ENCODE results near the gene SIAE. TPM values are rescaled to one million over a fixed set of nuclear protein-coding genes. Genes with fewer than 3 reads are reported as not detected.

Gene SIAE
- total and polyA plus RNA-seq, 4 donors = 6.9 to 24.8 (median 13.2) TPM

DNA sequence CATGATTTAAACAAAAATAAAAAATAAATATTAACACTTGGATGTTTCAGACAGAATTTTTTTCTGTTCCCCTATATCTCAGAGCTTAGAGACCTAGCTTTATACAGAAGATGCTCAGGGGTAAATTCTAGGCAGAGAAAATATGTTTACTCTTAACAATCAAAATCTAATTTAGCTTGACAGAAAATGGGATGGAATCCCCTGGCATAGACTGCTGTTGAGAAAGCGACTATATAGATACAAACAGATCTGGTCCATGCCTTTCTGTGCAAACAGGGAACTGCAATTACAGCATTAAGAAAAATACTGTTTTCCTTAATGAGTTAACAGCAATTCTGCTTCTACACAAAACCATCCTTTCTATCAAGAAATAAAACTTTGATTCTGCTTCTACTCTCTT is 14.6 kb downstream of the SIAE start:
- 86 to 94% methylated on average over 1 of the region's 1 CpG for WGBS, 2 donors
- intact Hi-C loops (cut with DNase I) = no loop called here
- no peaks in the 10 kb centered on the region for H3K9me3 ChIP-seq (ENCODE audit: control insufficient read depth, low read length)

DNA sequence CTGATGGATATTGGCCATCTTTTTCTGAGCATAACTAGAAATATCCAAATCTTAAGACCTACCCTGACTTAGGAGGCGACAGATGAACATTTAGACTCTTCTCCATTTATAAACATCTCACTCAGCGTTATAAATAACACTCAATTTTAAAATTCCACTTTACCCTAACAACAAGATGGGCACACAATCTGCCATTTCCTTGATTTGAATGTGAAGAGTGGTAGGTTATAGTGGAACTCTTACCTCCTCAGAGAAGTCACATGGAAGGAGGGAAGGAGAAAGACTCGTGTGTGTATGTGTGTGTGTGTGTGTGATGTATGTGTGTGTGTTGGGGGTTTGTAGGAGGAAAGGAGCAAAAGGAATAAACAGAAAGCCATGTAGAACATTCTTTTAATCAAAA is 15.0 kb downstream of the SIAE start:
- Histone ChIP-seq H3K4me1 (ENCODE audit: control insufficient read depth in 1 of 2, insufficient read depth in 2 of 2, low read length in 2 of 2) (no peaks in the 10 kb centered on the region), H3K4me3 (ENCODE audit: low read length in 2 of 2) (no peak overlapping the region), H3K27me3 (ENCODE audit: control insufficient read depth in 1 of 2, insufficient read depth in 2 of 2, low read length in 1 of 2) (no peaks in the 10 kb centered on the region), H3K36me3 (ENCODE audit: control insufficient read depth in 1 of 2, insufficient read depth in 2 of 2, low read length in 1 of 2) (peaks cover 0 to 2% of the 10 kb centered on the region in 2 donors), H3K27ac (ENCODE audit: low read depth in 1 of 2, low read length in 2 of 2) (no peak overlapping the region), H3K9me3 (ENCODE audit: control insufficient read depth, low read length) (no peaks in the 10 kb centered on the region)
- DNase-seq (no peak), ATAC-seq (ENCODE audit: low FRiP score) (no peak)
- 86 to 90% methylated on average over 3 of the region's 3 CpGs for WGBS, 2 donors
- intact Hi-C loops (cut with DNase I) = no loop called here

More for the DNA sequence above, 14.6 kb downstream of the SIAE start:
- Histone ChIP-seq H3K4me1 (ENCODE audit: control insufficient read depth in 1 of 2, insufficient read depth in 2 of 2, low read length in 2 of 2) (no peaks in the 10 kb centered on the region), H3K36me3 (ENCODE audit: control insufficient read depth in 1 of 2, insufficient read depth in 2 of 2, low read length in 1 of 2) (peaks cover 0 to 2% of the 10 kb centered on the region in 2 donors), H3K27ac (ENCODE audit: low read depth in 1 of 2, low read length in 2 of 2) (no peak overlapping the region), H3K4me3 (ENCODE audit: low read length in 2 of 2) (no peak overlapping the region), H3K27me3 (ENCODE audit: control insufficient read depth in 1 of 2, insufficient read depth in 2 of 2, low read length in 1 of 2) (no peaks in the 10 kb centered on the region)
- ATAC-seq (ENCODE audit: low FRiP score) = no peak
- no peak for DNase-seq

DNA sequence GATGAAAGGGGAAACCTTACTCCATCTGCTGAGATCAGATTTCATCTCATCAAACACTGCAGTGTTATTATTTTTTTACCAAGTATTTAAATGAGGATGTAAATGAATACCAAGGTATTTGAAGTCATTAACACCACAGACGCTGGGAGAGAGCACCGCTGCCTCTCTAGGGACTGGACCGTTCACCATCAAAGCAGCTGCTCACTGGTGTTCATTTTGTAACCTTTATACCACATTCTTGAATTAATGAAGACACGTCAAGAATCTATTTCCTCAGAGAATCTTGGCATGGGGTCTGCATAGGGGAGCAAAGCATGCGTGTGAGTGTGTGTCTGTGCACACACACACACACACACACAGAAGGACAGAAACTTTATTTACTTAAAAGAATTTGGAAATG is 15.6 kb downstream of the SIAE start:
- Histone ChIP-seq H3K27ac (ENCODE audit: low read depth in 1 of 2, low read length in 2 of 2) (no peak overlapping the region), H3K9me3 (ENCODE audit: control insufficient read depth, low read length) (no peaks in the 10 kb centered on the region), H3K36me3 (ENCODE audit: control insufficient read depth in 1 of 2, insufficient read depth in 2 of 2, low read length in 1 of 2) (peaks cover 0 to 2% of the 10 kb centered on the region in 2 donors), H3K4me3 (ENCODE audit: low read length in 2 of 2) (no peak overlapping the region), H3K27me3 (ENCODE audit: control insufficient read depth in 1 of 2, insufficient read depth in 2 of 2, low read length in 1 of 2) (no peaks in the 10 kb centered on the region), H3K4me1 (ENCODE audit: control insufficient read depth in 1 of 2, insufficient read depth in 2 of 2, low read length in 2 of 2) (no peaks in the 10 kb centered on the region)
- 88 to 90% methylated on average over 5 of the region's 5 CpGs for WGBS, 2 donors
- intact Hi-C loops (cut with DNase I) = no loop called here
- DNase-seq (no peak), ATAC-seq (ENCODE audit: low FRiP score) (no peak)

DNA sequence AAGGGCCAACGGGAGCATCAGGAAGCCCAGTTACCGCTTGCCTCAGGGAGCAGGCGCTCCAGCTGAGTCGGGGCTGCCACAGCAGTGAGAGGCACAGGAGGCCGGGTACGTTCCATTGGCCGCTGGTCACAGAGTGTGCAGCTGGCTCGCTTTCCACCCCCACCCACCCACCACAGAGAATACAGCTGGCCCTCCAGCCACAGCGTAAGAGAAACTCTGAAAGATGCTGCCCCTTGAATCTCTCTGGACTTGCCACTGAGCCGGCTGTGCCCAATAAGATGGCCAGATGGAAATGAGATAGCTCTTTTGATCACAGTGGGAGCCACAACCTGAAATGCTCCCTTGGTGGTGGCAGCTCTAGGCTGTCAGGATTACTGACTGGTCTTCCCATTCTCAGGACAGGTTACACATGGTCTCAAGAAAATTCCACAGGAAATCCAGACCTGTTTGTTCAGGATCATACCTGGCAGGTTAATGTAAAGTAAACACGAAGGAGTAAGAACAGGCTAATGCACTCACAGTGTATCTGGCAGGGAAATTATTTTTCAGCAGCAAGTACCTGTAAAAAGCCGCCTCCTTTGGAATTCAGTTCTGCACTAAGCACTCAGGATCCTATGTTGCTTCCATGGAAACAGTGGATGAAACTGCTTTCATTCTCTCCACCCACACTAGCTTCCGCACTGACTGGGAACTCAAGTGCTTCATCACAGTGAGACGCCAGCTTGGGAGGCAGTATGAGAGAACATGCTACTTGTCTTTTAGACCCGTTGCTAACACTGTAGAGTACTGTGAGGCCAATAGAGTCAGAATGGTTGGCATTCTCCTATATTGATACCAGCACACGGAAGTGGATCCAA is 16.5 kb downstream of the SIAE start:
- Histone ChIP-seq H3K4me1 (ENCODE audit: control insufficient read depth in 1 of 2, insufficient read depth in 2 of 2, low read length in 2 of 2) (no peaks in the 10 kb centered on the region), H3K4me3 (ENCODE audit: low read length in 2 of 2) (no peak overlapping the region), H3K27me3 (ENCODE audit: control insufficient read depth in 1 of 2, insufficient read depth in 2 of 2, low read length in 1 of 2) (no peaks in the 10 kb centered on the region), H3K27ac (ENCODE audit: low read depth in 1 of 2, low read length in 2 of 2) (no peak overlapping the region), H3K36me3 (ENCODE audit: control insufficient read depth in 1 of 2, insufficient read depth in 2 of 2, low read length in 1 of 2) (peaks cover 0 to 2% of the 10 kb centered on the region in 2 donors), H3K9me3 (ENCODE audit: control insufficient read depth, low read length) (no peaks in the 10 kb centered on the region)
- intact Hi-C loops (cut with DNase I) = no loop called here
- DNase-seq (no peak), ATAC-seq (ENCODE audit: low FRiP score) (no peak)
- 70% methylated on average over 16 of the region's 16 CpGs for WGBS, 2 donors

DNA sequence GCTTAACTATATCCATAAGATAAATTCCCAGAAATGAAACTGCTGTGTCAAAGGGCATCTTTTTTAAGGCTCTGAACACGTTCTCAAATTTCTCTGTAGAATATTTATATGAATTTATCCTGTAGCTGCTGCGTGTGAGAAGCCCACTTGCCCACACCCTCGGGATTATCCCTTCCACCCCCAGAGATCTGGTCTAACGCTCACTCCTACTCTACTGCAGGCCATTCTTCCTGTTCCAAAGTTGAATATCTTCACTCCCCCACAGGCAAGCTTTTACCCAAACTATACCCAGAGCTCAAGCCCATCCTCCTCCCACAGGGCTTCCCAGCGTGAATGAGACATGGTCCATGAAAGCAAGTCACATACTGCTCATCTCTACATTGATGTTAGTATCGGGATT is 24.9 kb downstream of the SIAE start:
- H3K27ac ChIP-seq (ENCODE audit: low read depth in 1 of 2, low read length in 2 of 2) = no peak overlapping the region
- H3K9me3 ChIP-seq (ENCODE audit: control insufficient read depth, low read length) = no peaks in the 10 kb centered on the region
- DNase-seq (no peak), ATAC-seq (ENCODE audit: low FRiP score) (no peak)
- H3K4me3 ChIP-seq (ENCODE audit: low read length in 2 of 2) = no peak overlapping the region
- 79% methylated on average over 6 of the region's 6 CpGs for WGBS, 2 donors
- peaks cover 0 to 1% of the 10 kb centered on the region in 2 donors for H3K4me1 ChIP-seq (ENCODE audit: control insufficient read depth in 1 of 2, insufficient read depth in 2 of 2, low read length in 2 of 2)
- H3K36me3 ChIP-seq (ENCODE audit: control insufficient read depth in 1 of 2, insufficient read depth in 2 of 2, low read length in 1 of 2) = peaks cover 0 to 2% of the 10 kb centered on the region in 2 donors
- intact Hi-C loops (cut with DNase I) = loop anchor here in 1 of 2 donors (5.0 to 10.0 kb wide), 2 partner anchors 146 to 189 kb away; no protein-coding TSS in a partner anchor
- no peaks in the 10 kb centered on the region for H3K27me3 ChIP-seq (ENCODE audit: control insufficient read depth in 1 of 2, insufficient read depth in 2 of 2, low read length in 1 of 2)

DNA sequence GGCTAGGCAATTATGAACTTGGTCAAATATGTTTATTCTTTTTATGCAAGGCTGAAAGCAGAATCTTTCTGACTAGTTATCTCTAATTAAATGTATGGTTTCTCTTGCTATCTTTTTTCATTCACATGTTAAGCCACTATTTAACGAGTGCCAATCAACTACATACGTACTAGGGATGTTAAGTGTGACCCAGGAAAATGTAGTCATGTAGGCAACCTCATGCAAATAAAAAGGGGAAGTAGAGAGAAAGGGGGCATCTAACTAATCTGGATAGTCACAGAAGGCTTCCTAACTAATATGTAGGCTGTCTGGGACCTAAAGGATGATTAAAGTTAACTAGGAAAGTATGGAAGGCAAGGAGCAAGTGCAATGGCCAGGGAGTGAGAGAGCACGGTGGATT is 27.4 kb downstream of the SIAE start:
- no peak overlapping the region for H3K27ac ChIP-seq (ENCODE audit: low read depth in 1 of 2, low read length in 2 of 2)
- H3K4me3 ChIP-seq (ENCODE audit: low read length in 2 of 2) = no peak overlapping the region
- intact Hi-C loops (cut with DNase I) = loop anchor here in 1 of 2 donors (5.0 to 10.0 kb wide), 2 partner anchors 149 to 191 kb away; no protein-coding TSS in a partner anchor
- peaks cover 0 to 2% of the 10 kb centered on the region in 2 donors for H3K36me3 ChIP-seq (ENCODE audit: control insufficient read depth in 1 of 2, insufficient read depth in 2 of 2, low read length in 1 of 2)
- no peak for ATAC-seq (ENCODE audit: low FRiP score)
- H3K9me3 ChIP-seq (ENCODE audit: control insufficient read depth, low read length) = no peaks in the 10 kb centered on the region
- 87 to 92% methylated on average over 3 of the region's 3 CpGs for WGBS, 2 donors
- H3K27me3 ChIP-seq (ENCODE audit: control insufficient read depth in 1 of 2, insufficient read depth in 2 of 2, low read length in 1 of 2) = no peaks in the 10 kb centered on the region
- DNase-seq = no peak
- H3K4me1 ChIP-seq (ENCODE audit: control insufficient read depth in 1 of 2, insufficient read depth in 2 of 2, low read length in 2 of 2) = peaks cover 0 to 1% of the 10 kb centered on the region in 2 donors

DNA sequence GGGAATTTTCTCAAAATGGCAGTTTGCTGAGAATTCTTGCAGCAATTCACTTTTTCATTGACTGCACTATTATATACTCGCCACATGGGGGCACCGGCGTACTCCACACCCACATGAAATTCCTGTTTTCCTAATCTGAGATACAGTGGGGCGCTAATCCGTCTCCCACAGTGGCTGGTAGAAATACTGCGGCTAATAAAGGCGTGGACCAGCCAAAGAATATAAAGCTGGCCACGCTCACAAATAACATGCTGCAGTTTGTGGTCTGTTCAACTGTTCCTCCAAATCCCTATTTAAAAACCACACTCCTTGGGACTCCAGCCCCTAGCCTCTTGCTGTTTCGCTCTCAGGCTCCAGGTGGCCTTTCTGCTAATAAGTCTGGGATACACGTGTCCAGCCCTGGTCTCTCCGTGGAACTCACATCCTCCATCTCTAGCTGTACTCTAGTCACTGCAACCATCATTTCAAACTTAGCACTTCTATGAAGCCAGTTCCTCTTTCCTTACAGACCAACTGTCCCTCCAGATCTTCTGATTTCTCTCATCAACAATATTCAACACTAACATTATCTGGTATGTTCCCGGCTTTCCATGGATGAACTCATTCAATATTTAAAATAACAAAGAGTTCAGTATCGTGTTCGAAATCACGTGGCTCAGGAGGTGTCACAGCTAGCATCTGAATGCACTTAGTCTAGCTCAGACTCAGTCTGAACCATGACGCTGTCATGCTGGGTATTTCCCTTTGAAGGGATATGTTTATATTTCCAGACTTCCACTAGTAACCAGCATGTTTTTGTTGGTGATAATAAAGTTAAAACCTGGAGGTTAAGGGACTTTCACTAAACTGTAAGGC is 28.9 kb downstream of the SIAE start:
- H3K36me3 ChIP-seq (ENCODE audit: control insufficient read depth in 1 of 2, insufficient read depth in 2 of 2, low read length in 1 of 2) = peaks cover 0 to 2% of the 10 kb centered on the region in 2 donors
- intact Hi-C loops (cut with DNase I) = loop anchor here (2.0 to 10.0 kb wide), 3 partner anchors 150 to 193 kb away; no protein-coding TSS in a partner anchor
- ATAC-seq (ENCODE audit: low FRiP score) (peak; percentile 94), DNase-seq (peak; percentile 53 to 79)
- 3 to 4% methylated on average over 16 of the region's 16 CpGs for WGBS, 2 donors
- H3K9me3 ChIP-seq (ENCODE audit: control insufficient read depth, low read length) = no peaks in the 10 kb centered on the region
- peak overlapping the region in 1 of 2 donors; percentile 79 for H3K27ac ChIP-seq (ENCODE audit: low read depth in 1 of 2, low read length in 2 of 2)
- H3K4me3 ChIP-seq (ENCODE audit: low read length in 2 of 2) = peak overlapping the region in 1 of 2 donors; percentile 58
- H3K4me1 ChIP-seq (ENCODE audit: control insufficient read depth in 1 of 2, insufficient read depth in 2 of 2, low read length in 2 of 2) = peaks cover 0 to 1% of the 10 kb centered on the region in 2 donors
- H3K27me3 ChIP-seq (ENCODE audit: control insufficient read depth in 1 of 2, insufficient read depth in 2 of 2, low read length in 1 of 2) = no peaks in the 10 kb centered on the region

DNA sequence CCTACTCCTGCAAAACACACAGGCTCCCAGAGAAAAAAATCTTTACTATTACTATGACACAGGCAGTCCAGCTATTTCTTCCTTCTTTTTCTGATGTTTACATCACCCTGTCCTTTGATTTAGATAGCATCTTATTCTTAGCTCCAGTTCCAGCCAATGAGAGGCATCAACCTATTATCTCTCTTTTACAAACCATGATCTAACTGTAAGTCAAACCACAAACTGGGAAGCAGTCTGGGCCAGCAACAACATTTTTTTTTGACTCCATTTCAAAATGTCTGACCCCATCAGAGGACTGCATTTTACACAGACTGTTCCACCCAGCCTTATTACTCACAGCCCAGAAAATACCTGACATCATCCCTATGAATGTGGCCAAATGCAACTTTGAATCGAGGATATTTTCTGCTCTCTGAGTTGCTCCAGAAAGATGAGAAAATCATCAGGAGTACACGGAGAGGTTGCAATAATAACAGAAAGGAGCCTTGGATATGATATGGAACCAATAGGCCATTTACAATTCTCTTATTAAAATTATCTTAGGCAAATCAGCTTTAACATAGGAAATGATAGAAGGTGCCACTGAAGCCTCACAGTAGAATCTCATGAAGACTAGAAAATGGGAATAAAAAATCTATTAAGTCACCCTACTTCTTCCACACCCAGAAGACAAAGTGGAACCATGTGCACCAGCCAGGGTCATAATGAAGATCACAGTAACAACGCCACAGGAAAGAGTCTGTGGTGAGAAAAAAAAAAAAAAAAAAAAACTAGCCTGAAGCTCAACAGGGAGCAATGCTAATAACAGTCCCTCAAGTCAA is 29.7 kb downstream of the SIAE start:
- DNase-seq (no peak), ATAC-seq (ENCODE audit: low FRiP score) (peak; percentile 78)
- Histone ChIP-seq H3K4me3 (ENCODE audit: low read length in 2 of 2) (no peak overlapping the region), H3K27me3 (ENCODE audit: control insufficient read depth in 1 of 2, insufficient read depth in 2 of 2, low read length in 1 of 2) (no peaks in the 10 kb centered on the region), H3K4me1 (ENCODE audit: control insufficient read depth in 1 of 2, insufficient read depth in 2 of 2, low read length in 2 of 2) (peaks cover 0 to 1% of the 10 kb centered on the region in 2 donors), H3K27ac (ENCODE audit: low read depth in 1 of 2, low read length in 2 of 2) (peak overlapping the region; percentile 66 to 90), H3K36me3 (ENCODE audit: control insufficient read depth in 1 of 2, insufficient read depth in 2 of 2, low read length in 1 of 2) (peaks cover 0 to 2% of the 10 kb centered on the region in 2 donors), H3K9me3 (ENCODE audit: control insufficient read depth, low read length) (no peaks in the 10 kb centered on the region)
- intact Hi-C loops (cut with DNase I) = loop anchor here (2.0 to 10.0 kb wide), 2 partner anchors 151 to 193 kb away; no protein-coding TSS in a partner anchor
- 2 to 5% methylated on average over 3 of the region's 3 CpGs for WGBS, 2 donors
